ENCODE data around the gene LEPROT.

Gene LEPROT

GRCh38 chr1:65477414-65478378 lies 57.2 kb downstream of the LEPROT start:
- H3K9me3 ChIP-seq (ENCODE audit: control insufficient read depth in 2 of 2, low read length in 2 of 2) = peaks cover 0 to 2% of the 10 kb centered on the region in 2 donors
- no peak overlapping the region for H3K4me3 ChIP-seq (ENCODE audit: low read length in 2 of 2)
- H3K27ac ChIP-seq (ENCODE audit: low read length) = no peak overlapping the region
- no peaks in the 10 kb centered on the region for H3K36me3 ChIP-seq (ENCODE audit: control insufficient read depth in 2 of 2, insufficient read depth in 2 of 2, low read length in 2 of 2)
- no peaks in the 10 kb centered on the region for H3K4me1 ChIP-seq (ENCODE audit: control insufficient read depth, insufficient read depth, low read length)
- no peaks in the 10 kb centered on the region for H3K27me3 ChIP-seq (ENCODE audit: control insufficient read depth in 1 of 2, insufficient read depth in 2 of 2, low read length in 2 of 2)
- H3K9ac ChIP-seq (ENCODE audit: low read length in 2 of 2) = no peak overlapping the region

- Histone ChIP-seq H3K4me1 (ENCODE audit: control insufficient read depth, insufficient read depth, low read length) (no peaks in the 10 kb centered on the region), H3K27ac (ENCODE audit: low read length) (no peak overlapping the region), H3K36me3 (ENCODE audit: control insufficient read depth in 2 of 2, insufficient read depth in 2 of 2, low read length in 2 of 2) (no peaks in the 10 kb centered on the region), H3K4me3 (ENCODE audit: low read length in 2 of 2) (no peak overlapping the region), H3K9ac (ENCODE audit: low read length in 2 of 2) (no peak overlapping the region), H3K27me3 (ENCODE audit: control insufficient read depth in 1 of 2, insufficient read depth in 2 of 2, low read length in 2 of 2) (no peaks in the 10 kb centered on the region), H3K9me3 (ENCODE audit: control insufficient read depth in 2 of 2, low read length in 2 of 2) (peaks cover 0 to 2% of the 10 kb centered on the region in 2 donors)
These were observed 58.0 kb downstream of the LEPROT start for GRCh38 chr1:65478379-65479026.

GRCh38 chr1:65479554-65480204 lies 59.2 kb downstream of the LEPROT start:
- H3K36me3 ChIP-seq (ENCODE audit: control insufficient read depth in 2 of 2, insufficient read depth in 2 of 2, low read length in 2 of 2) = no peaks in the 10 kb centered on the region

GRCh38 chr1:65480684-65481405 lies 60.4 kb downstream of the LEPROT start:
- Histone ChIP-seq H3K27ac (ENCODE audit: low read length) (no peak overlapping the region), H3K36me3 (ENCODE audit: control insufficient read depth in 2 of 2, insufficient read depth in 2 of 2, low read length in 2 of 2) (no peaks in the 10 kb centered on the region), H3K27me3 (ENCODE audit: control insufficient read depth in 1 of 2, insufficient read depth in 2 of 2, low read length in 2 of 2) (no peaks in the 10 kb centered on the region), H3K4me3 (ENCODE audit: low read length in 2 of 2) (no peak overlapping the region), H3K9me3 (ENCODE audit: control insufficient read depth in 2 of 2, low read length in 2 of 2) (peaks cover 0 to 2% of the 10 kb centered on the region in 2 donors), H3K9ac (ENCODE audit: low read length in 2 of 2) (no peak overlapping the region), H3K4me1 (ENCODE audit: control insufficient read depth, insufficient read depth, low read length) (no peaks in the 10 kb centered on the region)

More at GRCh38 chr1:65479554-65480204, 59.2 kb downstream of the LEPROT start:
- Histone ChIP-seq H3K4me1 (ENCODE audit: control insufficient read depth, insufficient read depth, low read length) (no peaks in the 10 kb centered on the region), H3K9ac (ENCODE audit: low read length in 2 of 2) (no peak overlapping the region), H3K9me3 (ENCODE audit: control insufficient read depth in 2 of 2, low read length in 2 of 2) (peaks cover 0 to 2% of the 10 kb centered on the region in 2 donors), H3K27ac (ENCODE audit: low read length) (no peak overlapping the region), H3K4me3 (ENCODE audit: low read length in 2 of 2) (no peak overlapping the region), H3K27me3 (ENCODE audit: control insufficient read depth in 1 of 2, insufficient read depth in 2 of 2, low read length in 2 of 2) (no peaks in the 10 kb centered on the region)

- no peak overlapping the region for H3K27ac ChIP-seq (ENCODE audit: low read length)
- no peaks in the 10 kb centered on the region for H3K4me1 ChIP-seq (ENCODE audit: control insufficient read depth, insufficient read depth, low read length)
- H3K36me3 ChIP-seq (ENCODE audit: control insufficient read depth in 2 of 2, insufficient read depth in 2 of 2, low read length in 2 of 2) = no peaks in the 10 kb centered on the region
- H3K9me3 ChIP-seq (ENCODE audit: control insufficient read depth in 2 of 2, low read length in 2 of 2) = no peaks in the 10 kb centered on the region
- no peak overlapping the region for H3K9ac ChIP-seq (ENCODE audit: low read length in 2 of 2)
- no peak overlapping the region for H3K4me3 ChIP-seq (ENCODE audit: low read length in 2 of 2)
- no peaks in the 10 kb centered on the region for H3K27me3 ChIP-seq (ENCODE audit: control insufficient read depth in 1 of 2, insufficient read depth in 2 of 2, low read length in 2 of 2)
These were observed 63.7 kb downstream of the LEPROT start for GRCh38 chr1:65483993-65484754.

All from stomach smooth muscle (tissue), 2 donors.